IPS-20b (cell line): ENCODE measurements around the gene P2RY6.

Experiments used
- H3K27ac ChIP-seq: one replicate; pipeline ENCODE4 v1.5.1; 2013; ENCODE audit warnings: low read length
- H3K27me3 ChIP-seq: 2 replicates; pipeline ENCODE4 v1.6.1; 2013; ENCODE audit warnings: mild to moderate bottlenecking, low read length, inconsistent platforms; ENCODE audit not compliant: insufficient read depth
- H3K36me3 ChIP-seq: 2 replicates; pipeline ENCODE4 v1.6.1; 2013; ENCODE audit warnings: low read depth, mild to moderate bottlenecking, inconsistent platforms, low read length, moderate library complexity; ENCODE audit not compliant: insufficient read depth
- H3K4me1 ChIP-seq: 2 replicates; pipeline ENCODE4 v1.6.1; 2013; ENCODE audit warnings: mild to moderate bottlenecking, control low read depth, inconsistent platforms, low read length, moderate library complexity; ENCODE audit not compliant: insufficient read depth
- H3K4me3 ChIP-seq: 2 replicates; pipeline ENCODE4 v1.5.1; 2013; ENCODE audit warnings: mild to moderate bottlenecking, low read length, inconsistent platforms
- H3K9ac ChIP-seq: 2 replicates; pipeline ENCODE4 v1.6.1; 2013; ENCODE audit warnings: low read depth, mild to moderate bottlenecking, inconsistent platforms, low read length, moderate library complexity
- H3K9me3 ChIP-seq: 2 replicates; pipeline ENCODE4 v1.6.1; 2013; ENCODE audit warnings: mild to moderate bottlenecking, low read depth, low read length, inconsistent platforms; ENCODE audit not compliant: insufficient read depth

The P2RY6 gene

GRCh38 chr11:73316422-73316821 lies 44.3 kb downstream of the P2RY6 start:
- no peaks in the 10 kb centered on the region for H3K36me3 ChIP-seq
- no peak overlapping the region for H3K9ac ChIP-seq
- H3K27me3 ChIP-seq, result peaks cover 6% of the 10 kb centered on the region; the same call in 1 of the 2 replicates
- peaks cover 9% of the 10 kb centered on the region for H3K4me1 ChIP-seq
- H3K27ac ChIP-seq, result no peak overlapping the region
- H3K4me3 ChIP-seq, result no peak overlapping the region
- H3K9me3 ChIP-seq, result no peaks in the 10 kb centered on the region

- H3K27me3 ChIP-seq, result peaks cover 6% of the 10 kb centered on the region; the same call in 1 of the 2 replicates
- peaks cover 12% of the 10 kb centered on the region for H3K4me1 ChIP-seq
- no peaks in the 10 kb centered on the region for H3K9me3 ChIP-seq
- H3K4me3 ChIP-seq, result no peak overlapping the region
- no peaks in the 10 kb centered on the region for H3K36me3 ChIP-seq
- H3K27ac ChIP-seq, result no peak overlapping the region
- H3K9ac ChIP-seq, result no peak overlapping the region
Measured at GRCh38 chr11:73317373-73317772, 45.2 kb downstream of the P2RY6 start.

- Histone ChIP-seq H3K27me3 (peaks cover 10% of the 10 kb centered on the region; the same call in 1 of the 2 replicates), H3K36me3 (no peaks in the 10 kb centered on the region), H3K4me1 (peaks cover 17% of the 10 kb centered on the region), H3K27ac (no peak overlapping the region), H3K9me3 (no peaks in the 10 kb centered on the region), H3K4me3 (no peak overlapping the region), H3K9ac (no peak overlapping the region)
Measured at GRCh38 chr11:73317803-73318202, 45.7 kb downstream of the P2RY6 start.

GRCh38 chr11:73318501-73319011 lies 46.4 kb downstream of the P2RY6 start:
- no peaks in the 10 kb centered on the region for H3K9me3 ChIP-seq
- peaks cover 22% of the 10 kb centered on the region for H3K4me1 ChIP-seq
- H3K27ac ChIP-seq, result no peak overlapping the region
- H3K9ac ChIP-seq, result no peak overlapping the region
- H3K27me3 ChIP-seq, result peaks cover 15% of the 10 kb centered on the region; the same call in 1 of the 2 replicates
- H3K36me3 ChIP-seq, result no peaks in the 10 kb centered on the region
- H3K4me3 ChIP-seq, result no peak overlapping the region

- Histone ChIP-seq H3K9ac (no peak overlapping the region), H3K9me3 (no peaks in the 10 kb centered on the region), H3K4me3 (no peak overlapping the region), H3K27ac (no peak overlapping the region), H3K27me3 (peaks cover 15% of the 10 kb centered on the region; the same call in 1 of the 2 replicates), H3K4me1 (peaks cover 18% of the 10 kb centered on the region), H3K36me3 (no peaks in the 10 kb centered on the region)
Measured at GRCh38 chr11:73320763-73321603, 48.8 kb downstream of the P2RY6 start.

- Histone ChIP-seq H3K27ac (no peak overlapping the region), H3K9ac (peak overlapping the region; percentile 30; the same call in 1 of the 2 replicates), H3K4me3 (no peak overlapping the region), H3K4me1 (peaks cover 18% of the 10 kb centered on the region), H3K9me3 (no peaks in the 10 kb centered on the region), H3K27me3 (peaks cover 15% of the 10 kb centered on the region; the same call in 1 of the 2 replicates), H3K36me3 (no peaks in the 10 kb centered on the region)
Measured at GRCh38 chr11:73321604-73322381, 49.7 kb downstream of the P2RY6 start.

- H3K9ac ChIP-seq, result peak overlapping the region; percentile 30; the same call in 1 of the 2 replicates
- H3K9me3 ChIP-seq, result no peaks in the 10 kb centered on the region
- H3K27me3 ChIP-seq, result peaks cover 15% of the 10 kb centered on the region; the same call in 1 of the 2 replicates
- peaks cover 18% of the 10 kb centered on the region for H3K4me1 ChIP-seq
- H3K36me3 ChIP-seq, result no peaks in the 10 kb centered on the region
- no peak overlapping the region; the same call in 1 of the 2 replicates for H3K4me3 ChIP-seq
- no peak overlapping the region for H3K27ac ChIP-seq
Measured at GRCh38 chr11:73322382-73323306, 50.5 kb downstream of the P2RY6 start.

- peaks cover 18% of the 10 kb centered on the region for H3K4me1 ChIP-seq
Measured at GRCh38 chr11:73323464-73323863, 51.3 kb downstream of the P2RY6 start.

GRCh38 chr11:73324116-73324515 lies 52.0 kb downstream of the P2RY6 start:
- peaks cover 15% of the 10 kb centered on the region; the same call in 1 of the 2 replicates for H3K27me3 ChIP-seq
- no peaks in the 10 kb centered on the region for H3K36me3 ChIP-seq
- no peaks in the 10 kb centered on the region for H3K9me3 ChIP-seq
- H3K4me1 ChIP-seq, result peaks cover 18% of the 10 kb centered on the region
- no peak overlapping the region for H3K4me3 ChIP-seq
- no peak overlapping the region for H3K27ac ChIP-seq
- peak overlapping the region; percentile 45; the same call in 1 of the 2 replicates for H3K9ac ChIP-seq

More at GRCh38 chr11:73323464-73323863, 51.3 kb downstream of the P2RY6 start:
- no peaks in the 10 kb centered on the region for H3K9me3 ChIP-seq
- H3K27me3 ChIP-seq, result peaks cover 15% of the 10 kb centered on the region; the same call in 1 of the 2 replicates
- peak overlapping the region; percentile 3; the same call in 1 of the 2 replicates for H3K4me3 ChIP-seq
- H3K36me3 ChIP-seq, result no peaks in the 10 kb centered on the region
- H3K9ac ChIP-seq, result peak overlapping the region; percentile 45; the same call in 1 of the 2 replicates
- H3K27ac ChIP-seq, result no peak overlapping the region

- no peak overlapping the region for H3K4me3 ChIP-seq
- no peak overlapping the region for H3K9ac ChIP-seq
- no peak overlapping the region for H3K27ac ChIP-seq
- H3K4me1 ChIP-seq, result peaks cover 18% of the 10 kb centered on the region
- peaks cover 17% of the 10 kb centered on the region; the same call in 1 of the 2 replicates for H3K27me3 ChIP-seq
- H3K9me3 ChIP-seq, result no peaks in the 10 kb centered on the region
- no peaks in the 10 kb centered on the region for H3K36me3 ChIP-seq
Measured at GRCh38 chr11:73324665-73325035, 52.5 kb downstream of the P2RY6 start.
